GM21390 (cell line): Measurements from ENCODE around the gene CAPN9.
"Not testable (repeated sequence)": the region's sequence is repeated elsewhere in the genome, so short reads cannot be mapped to it uniquely, and the experiment has no call there.

Experiments
- ATAC-seq: cut with Tn5 transposase; IDR thresholded peaks from one replicate; pipeline ENCODE4 v1.9.1; 2021; ENCODE audit not compliant: unreplicated experiment

Gene CAPN9, protein sequence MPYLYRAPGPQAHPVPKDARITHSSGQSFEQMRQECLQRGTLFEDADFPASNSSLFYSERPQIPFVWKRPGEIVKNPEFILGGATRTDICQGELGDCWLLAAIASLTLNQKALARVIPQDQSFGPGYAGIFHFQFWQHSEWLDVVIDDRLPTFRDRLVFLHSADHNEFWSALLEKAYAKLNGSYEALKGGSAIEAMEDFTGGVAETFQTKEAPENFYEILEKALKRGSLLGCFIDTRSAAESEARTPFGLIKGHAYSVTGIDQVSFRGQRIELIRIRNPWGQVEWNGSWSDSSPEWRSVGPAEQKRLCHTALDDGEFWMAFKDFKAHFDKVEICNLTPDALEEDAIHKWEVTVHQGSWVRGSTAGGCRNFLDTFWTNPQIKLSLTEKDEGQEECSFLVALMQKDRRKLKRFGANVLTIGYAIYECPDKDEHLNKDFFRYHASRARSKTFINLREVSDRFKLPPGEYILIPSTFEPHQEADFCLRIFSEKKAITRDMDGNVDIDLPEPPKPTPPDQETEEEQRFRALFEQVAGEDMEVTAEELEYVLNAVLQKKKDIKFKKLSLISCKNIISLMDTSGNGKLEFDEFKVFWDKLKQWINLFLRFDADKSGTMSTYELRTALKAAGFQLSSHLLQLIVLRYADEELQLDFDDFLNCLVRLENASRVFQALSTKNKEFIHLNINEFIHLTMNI

DNA sequence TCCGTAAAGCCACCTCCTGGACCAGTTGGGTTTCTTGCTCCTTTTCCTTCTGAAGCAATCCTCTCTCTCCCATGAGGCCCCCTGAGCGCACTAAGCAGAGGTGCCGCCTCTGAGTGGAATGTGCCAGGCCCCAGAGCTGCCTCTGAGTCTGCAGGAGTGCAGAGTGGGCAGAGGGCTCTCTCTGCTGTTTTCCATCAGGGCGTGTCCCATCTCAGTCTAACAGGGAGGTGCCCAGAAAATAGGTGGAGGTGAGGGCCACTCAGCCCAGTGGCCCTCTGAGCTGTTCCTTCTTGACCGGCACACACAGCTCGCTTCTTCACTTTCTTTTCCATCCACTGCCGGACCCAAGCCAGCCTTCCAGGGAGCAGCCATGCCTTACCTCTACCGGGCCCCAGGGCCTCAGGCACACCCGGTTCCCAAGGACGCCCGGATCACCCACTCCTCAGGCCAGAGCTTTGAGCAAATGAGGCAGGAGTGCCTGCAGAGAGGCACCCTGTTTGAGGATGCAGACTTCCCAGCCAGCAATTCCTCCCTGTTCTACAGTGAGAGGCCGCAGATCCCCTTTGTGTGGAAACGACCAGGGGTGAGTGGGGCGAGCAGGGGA, at the start of gene CAPN9:
TSS of gene CAPN9 (plus strand) at position 262 of the 604 bp plus-strand sequence. CDS start at position 371, 109 bp downstream.
- no peak for ATAC-seq

DNA sequence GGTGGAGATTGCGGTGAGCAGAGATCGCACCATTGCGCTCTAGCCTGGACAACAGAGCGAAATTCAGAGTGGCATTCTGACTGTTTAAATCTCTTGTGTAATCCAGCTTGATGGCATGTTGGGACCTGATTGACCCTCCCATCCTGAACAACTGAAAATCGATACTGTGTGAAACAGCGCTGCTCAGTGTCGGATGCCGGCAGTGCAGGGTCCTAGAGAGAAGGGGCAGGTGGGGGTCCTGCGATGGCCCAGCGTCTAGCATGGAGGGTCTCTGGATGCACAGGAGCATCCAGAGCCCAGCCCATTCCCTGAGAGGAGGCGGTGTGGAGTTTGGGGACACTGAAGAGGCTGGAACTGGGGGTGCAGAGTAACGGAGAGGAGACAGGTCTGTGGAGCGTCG, 49.1 kb upstream of the CAPN9 start:
- no peak for ATAC-seq

DNA sequence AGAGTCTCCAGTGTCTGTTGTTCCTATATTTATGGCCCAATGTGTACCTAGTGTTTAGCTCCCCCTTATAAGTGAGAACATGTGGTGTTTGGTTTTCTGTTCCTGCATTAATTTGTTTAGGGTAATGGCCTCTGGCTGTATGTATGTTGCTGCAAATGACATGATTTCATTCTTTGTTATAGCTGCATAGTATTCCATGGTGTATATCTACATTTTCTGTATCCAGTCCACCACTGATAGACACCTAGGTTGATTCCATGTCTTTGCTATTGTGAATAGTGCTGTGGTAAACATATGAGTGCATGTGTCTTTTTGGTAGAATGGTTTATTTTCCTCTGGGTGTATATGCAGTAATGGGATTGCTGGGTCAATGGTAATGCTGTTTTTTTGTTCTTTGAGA, 48.2 kb upstream of the CAPN9 start:
- ATAC-seq, result not testable (repeated sequence)

DNA sequence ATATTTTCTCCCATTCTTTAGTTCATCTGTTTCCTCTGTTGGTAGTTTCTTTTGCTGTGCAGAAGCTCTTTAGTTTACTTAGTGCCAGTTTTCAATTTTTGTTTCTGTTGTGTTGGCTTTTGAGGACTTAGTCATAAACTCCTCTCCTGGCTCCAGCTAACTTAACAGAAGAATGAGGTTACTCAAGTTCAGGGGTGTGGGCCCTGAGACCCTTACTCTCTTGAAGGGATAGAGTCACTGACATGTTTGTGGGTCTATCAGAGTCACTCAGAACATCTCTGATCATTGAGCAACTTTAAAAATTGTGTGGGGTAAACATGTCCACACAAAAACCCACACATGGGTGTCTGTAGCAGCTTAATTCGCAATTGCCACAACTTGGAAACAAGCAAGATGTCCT, 47.5 kb upstream of the CAPN9 start:
- ATAC-seq, result no peak

DNA sequence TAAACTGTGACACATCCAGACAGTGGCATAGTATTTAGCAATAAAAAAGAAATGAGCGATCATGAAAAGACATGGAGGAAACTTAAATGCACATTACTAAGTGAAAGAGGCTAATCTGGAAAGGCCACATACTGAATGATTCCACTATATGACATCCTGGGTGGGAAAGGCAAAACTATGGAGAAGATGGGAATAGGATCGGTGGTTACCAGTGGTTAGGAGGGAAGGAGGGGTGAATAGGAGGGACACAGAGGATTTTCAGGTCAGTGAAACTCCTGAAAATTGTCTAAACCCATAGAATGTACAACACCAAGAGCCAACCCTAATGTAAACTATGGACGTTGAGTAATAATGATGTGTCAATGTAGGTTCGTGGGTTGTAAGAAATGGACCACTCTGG, 47.1 kb upstream of the CAPN9 start:
- no peak for ATAC-seq

DNA sequence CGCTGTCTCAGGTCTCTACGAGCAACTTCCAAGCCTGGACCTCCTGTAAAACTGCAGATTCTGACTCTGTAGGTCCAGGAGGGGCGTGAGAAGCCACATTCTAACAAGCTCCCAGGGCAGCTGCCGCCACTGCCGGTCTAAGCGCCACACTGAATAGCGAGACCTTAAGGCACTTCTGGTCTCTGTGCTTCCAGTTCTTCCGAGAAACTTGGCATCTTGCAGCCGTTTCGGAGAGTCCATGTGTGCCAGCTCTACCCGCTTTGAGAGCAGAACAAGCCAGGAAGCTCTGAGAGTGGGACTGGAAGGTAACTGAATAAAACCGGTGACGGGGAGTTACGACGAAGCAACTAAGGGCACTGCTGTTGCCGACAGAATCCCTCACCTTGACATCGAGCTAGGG, 45.8 kb upstream of the CAPN9 start:
- ATAC-seq, result no peak

DNA sequence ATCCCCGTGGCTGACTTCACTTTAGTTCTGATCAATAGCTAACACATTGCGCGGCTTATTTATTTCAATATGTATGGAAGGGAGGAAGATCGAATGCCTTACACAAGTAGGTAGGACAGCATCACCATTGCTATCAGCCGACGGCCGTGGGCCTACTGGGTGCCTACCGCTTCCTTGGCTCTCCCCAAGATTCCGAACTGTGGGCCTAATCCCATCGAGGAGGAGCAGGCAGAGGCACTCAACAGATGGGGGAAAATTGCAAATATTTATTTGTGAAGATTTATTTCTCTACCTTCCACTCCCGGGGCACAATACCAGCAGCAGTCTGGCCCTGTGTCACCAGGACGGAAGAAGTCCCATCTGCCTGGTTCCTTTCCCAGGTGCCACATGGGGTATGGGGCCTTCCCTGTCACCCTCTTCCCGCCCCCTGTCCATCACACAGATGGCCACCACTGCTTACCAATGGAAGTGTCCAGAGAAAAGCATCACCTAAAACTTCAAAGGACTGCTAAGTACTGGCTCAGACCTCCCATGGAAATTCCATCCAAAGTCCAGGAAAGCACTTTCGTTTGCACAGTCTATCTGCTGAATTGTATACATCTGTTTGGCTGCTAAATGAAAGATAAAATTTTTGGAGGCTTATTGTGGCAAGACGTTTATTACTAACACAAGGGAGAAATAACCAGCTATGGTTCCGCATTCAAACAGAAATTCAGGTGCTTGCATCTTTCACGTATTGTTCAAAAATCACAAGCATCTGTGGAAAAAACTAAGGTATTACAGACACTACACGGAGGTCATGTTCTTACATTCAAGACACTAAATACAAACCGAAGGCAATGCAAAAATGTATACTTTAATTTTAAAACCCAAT, 45.1 kb upstream of the CAPN9 start:
- ATAC-seq, result no peak

DNA sequence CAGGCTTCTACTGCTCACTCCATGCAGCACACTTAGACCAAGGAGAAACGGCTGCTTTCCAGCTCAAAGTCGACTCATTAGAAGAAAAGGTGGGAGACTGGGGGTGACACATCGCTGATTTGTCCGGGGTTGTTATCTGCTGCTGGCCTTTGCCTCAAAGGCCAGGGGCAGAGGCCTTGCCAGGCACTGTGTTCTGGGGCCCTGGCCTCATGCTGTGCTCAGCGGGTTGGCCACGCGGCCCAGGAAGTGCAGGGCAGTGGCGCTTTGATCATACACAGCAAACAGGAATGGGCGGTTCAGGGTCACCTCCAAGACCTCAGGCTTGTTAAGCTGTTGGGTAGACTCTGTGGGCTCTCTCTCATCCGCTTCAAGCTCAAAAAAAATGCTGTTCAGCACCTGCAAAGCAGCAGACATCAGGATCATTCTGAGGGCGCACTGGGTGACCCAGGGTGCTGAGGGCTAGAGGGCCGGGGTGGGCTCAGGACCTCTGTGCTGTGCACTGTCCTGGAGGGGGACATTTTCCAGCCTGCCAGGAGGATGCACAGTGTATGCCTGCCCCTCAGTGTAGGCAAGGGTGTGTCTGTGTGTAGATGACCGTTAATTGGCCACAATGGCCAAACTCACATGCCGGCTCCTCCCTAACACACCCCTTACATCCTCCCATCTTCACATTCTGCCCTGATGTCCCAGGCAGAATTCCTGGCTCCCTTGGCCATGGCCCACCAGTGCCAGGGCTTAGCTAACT, 44.1 kb upstream of the CAPN9 start:
- no peak for ATAC-seq

DNA sequence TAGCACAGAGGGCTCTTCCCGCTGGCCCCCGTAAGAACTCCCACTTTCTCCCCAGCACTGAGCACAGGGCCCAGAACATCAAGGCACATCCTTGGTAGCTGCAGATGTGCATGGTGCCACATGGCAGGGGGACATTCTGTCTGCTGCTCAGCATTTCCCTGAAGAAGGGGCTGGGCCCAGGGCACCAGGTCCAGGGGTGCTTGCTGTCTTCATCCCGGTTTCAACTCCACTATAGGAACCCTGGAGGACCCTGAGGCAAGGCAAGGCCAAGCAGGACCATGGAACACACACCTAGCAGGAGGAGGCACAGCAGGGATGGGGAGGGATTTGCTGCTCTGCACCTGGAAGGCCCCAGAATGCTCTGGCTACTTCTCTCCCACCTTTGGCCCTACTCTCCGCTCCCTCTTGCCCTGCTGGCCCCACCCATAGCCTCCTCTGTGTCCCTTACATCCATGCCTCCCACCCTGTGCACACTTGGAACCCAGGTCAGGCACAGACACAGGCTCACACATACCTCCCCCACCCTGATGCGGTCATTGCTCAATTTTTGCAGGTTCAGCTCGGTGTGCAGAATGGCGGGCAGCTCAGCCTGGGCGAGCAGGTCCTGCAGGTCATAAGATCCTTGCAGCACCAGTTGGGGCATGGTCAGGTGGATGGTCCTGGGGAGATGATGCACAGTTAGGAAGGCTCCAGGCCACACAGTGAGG, 43.4 kb upstream of the CAPN9 start:
- no peak for ATAC-seq

DNA sequence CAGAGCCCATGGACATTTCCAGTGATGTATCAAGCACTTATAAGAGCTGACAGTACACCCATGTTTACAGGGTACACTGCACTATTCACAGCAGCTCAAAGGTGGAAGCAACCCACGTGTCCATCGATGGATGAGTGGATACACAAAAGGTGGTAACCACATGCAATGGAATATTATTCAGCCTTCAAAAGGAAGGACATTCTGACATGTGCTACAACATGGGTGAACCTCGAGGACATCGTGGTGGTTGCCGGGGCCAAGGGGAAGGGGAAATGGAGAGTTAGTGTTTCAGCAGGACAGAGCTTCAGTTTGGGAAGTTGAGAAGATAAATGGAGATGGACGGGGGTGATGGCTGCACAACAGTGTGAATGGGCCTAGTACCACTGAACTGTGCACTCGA, 42.4 kb upstream of the CAPN9 start:
- no peak for ATAC-seq

DNA sequence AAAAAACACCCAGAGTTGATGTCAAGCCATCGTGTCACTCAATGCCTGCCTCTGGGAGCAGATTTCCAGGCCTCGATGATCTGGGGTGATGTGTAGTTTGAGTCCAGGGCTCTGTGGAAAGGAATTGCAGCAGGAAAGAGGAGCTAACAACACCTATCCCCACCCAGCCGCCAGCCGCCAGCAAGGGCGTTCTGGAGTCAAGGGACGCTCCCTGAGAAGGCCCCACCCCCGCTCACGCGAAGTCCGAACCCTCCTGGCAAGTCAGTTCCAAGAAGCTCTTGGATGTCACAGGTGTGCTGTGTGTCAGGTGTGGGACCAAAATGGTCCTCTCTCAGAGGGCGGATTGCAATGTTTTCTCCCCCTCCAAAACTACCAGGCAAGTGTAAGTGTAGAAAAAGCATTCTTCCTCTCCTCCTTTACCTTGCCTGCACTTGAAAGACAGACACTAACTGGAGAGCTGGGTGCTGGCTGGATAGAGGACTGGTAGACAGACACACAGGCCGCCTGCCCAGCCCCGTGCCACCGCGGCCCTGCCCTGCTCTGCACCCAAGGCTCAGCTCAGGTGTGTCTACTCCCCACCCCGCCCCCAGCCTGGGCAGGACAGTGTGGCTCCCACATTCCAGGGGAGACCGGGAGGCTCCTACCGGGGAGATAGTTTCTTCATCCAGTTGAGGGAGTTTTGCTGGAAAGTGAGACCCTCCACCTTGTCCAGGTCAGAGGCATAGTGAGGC, 41.7 kb upstream of the CAPN9 start:
- no peak for ATAC-seq

DNA sequence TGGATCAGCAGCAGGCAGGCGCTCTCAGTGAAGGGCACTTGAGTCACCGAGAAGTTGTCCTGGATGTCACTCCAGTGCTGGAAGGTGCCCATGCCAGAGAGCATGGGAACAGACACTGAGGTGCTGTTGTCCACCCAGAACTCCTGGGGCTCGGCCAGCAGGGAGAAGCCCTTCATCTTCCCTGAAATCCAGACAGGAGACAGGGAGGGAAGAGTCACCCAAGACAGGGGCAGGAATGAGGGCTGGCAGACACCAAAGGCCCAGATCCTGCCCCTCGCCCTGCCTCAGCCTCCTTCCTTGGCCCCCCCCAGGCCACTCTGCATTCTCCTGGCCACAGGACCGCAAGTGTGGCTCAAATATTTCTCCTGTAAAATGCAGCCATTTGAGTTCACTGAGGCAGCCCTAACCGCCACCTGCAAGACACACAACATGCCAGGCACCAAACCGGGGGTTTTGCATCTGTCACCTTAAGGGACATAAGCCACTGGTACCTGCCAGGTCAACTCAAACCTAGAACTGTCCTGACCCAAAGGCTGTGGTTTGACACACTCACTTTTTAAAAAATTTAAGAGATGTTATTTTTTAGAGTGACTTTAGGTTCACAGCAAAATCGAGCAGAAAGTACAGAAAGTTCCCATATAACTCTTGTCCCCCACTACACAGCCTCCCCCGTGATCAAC, 41.0 kb upstream of the CAPN9 start:
- ATAC-seq, result no peak

DNA sequence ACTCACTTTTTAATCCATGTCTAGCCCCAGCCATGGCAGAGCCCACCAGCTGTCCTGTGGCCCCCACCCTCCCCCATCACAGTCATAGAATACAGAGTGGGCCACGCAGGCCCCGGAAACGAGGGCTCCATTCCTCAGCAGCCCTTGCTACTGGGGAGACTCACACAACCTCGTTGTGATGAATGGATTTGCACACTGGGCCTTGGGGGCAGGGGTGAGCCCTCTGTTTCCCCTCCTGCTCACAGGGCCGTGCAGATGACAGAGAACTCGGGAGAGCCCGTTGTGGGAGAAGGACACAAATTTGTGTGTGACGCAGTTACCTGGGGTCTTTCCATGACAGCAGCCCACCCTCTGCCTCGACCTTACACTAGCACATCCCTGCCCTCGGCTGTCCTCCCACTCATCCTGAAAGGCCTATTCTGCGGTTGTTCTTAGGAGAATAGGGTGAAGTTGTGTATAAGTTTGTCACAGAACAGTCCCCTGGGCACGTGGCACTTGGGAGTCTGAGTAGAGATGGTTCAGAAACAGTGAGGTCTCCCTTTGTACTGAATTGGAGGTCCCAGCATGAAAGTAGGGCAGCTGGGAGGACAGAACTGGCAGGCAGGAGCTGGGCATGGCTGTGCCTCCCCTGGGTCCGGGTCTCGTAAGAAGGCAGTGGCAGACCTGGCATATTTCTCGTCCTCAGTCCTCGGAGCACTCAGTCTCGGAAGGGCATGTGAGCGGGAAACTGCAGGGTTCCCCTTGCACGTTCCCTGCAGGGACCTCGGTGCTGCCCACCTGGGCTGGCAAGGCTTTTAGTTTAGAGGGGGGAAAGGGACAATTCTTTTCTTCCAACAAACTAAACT, 40.1 kb upstream of the CAPN9 start:
- ATAC-seq, result no peak

DNA sequence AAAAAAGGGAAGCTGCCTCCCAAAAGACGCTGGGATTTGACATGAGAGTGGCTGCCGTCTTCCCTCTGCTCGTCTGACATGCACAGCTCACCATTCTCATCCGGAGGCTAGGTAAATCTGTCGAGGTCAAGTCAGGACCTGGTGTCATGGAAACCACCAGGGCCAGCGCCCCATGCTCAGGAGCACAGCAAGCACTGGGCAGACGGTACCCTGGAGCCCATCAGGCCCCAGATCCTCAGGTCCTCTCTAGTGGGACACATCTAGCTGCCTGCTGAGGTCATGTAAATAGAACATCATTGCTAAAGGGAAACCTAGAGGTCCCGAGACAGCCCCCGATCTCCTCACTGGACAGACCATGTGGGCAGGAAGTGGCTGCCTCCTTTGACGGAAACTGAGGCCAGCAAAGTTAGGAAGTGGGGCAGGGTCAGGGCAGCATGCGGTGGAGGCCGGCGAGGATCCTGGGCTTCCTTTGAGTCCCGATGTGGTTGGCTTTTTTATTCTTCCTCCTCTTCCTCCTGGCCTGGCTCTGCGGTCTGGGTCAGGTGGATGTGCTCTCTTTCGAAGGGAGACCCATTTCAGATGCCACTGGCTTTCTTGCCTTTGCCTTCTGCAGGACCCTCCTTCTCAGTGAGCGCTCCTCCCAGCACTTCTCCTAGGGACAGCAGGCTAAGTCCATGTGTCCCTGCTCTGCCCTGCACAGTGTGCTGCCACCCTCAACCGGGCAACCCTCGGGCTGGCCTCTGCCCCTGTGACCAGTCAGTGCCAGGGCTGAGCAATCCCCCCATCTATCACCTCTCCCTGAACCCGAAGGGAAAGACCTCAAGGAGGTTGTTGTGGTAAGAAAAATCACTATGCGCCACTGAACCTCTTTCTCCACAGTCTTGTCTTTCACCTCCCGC, 39.2 kb upstream of the CAPN9 start:
- ATAC-seq, result no peak

DNA sequence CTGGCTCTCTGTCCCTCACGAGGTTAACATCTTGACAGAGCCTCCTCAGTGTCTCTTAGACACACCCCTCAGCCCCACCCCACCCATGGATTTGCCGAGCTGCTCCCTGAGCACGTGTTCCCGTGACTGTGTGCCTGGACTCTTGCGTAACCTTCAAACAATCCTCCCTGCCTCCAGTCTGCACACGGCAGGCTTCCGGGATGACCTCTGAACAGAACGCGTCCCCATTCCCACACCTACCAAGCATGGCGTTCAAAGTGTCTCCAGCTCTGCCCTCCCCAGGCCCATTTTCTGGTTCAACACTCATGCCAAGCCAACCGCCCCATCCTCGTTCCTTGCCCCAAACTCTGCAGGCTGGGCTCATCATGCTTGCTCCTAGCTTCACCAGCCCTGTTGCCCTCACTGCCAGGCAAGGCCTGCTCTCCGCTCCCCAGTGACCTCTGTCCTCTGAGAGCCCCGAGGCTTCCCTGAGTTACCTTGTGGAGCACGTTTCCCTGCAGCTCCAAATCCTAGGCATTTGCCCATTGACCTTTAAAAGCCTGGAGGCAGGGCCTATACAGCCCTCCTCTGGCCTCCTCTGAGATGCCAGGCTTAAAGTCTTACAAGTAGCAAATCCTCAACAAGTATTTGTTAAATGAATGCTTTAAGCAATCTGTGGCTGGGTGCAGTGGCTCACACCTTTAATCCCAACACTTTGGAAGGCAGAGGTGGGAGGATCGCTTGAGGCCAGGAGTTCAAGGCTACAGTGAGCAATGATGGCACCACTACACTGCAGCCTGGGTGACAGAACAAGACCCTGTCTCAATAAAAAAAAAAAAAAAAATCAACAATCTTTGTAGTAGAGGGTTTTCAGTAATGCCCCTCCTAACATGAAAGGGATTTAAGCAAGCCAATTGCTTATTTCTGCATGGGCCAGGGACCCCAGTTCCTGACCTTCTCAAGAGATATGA, 38.3 kb upstream of the CAPN9 start:
- no peak for ATAC-seq
